D721Med (cell line): Measurements from ENCODE around the gene RNF213.
A peak's percentile ranks its signal among the peaks of the same experiment; 100 is the strongest.
"Not testable (repeated sequence)": the region's sequence is repeated elsewhere in the genome, so short reads cannot be mapped to it uniquely, and the experiment has no call there.

Experiments
- DNase-seq: peaks from one replicate; pipeline ENCODE4 v3.0.0; 2011; ENCODE audit warnings: low spot score; ENCODE audit not compliant: insufficient read length
- FAIRE-seq: peaks from 2 replicates; lab custom pipeline; 2011; peaks lifted over from hg19 to GRCh38; lab: Jason Lieb, UNC
- CTCF ChIP-seq: IDR thresholded peaks from 2 replicates; pipeline ENCODE4 v1.5.1; 2012; ENCODE audit warnings: mild to moderate bottlenecking, control low read depth; ENCODE audit not compliant: insufficient read depth; ENCODE audit errors: missing control alignments

The RNF213 gene

GRCh38 chr17:80296221-80296620, 35.6 kb downstream of the RNF213 start:
- TF ChIP-seq CTCF = no peak
- DNase-seq (no peak), FAIRE-seq (no peak)

- no peak for FAIRE-seq
- TF ChIP-seq CTCF = no peak
- no peak for DNase-seq
Measured at GRCh38 chr17:80297996-80298560, 37.4 kb downstream of the RNF213 start.

GRCh38 chr17:80299350-80300100, 38.9 kb downstream of the RNF213 start:
- not testable (repeated sequence) for FAIRE-seq, DNase-seq

- FAIRE-seq, DNase-seq: not testable (repeated sequence)
Measured at GRCh38 chr17:80300756-80301155, 40.1 kb downstream of the RNF213 start.

- FAIRE-seq = no peak
- DNase-seq = no peak
Measured at GRCh38 chr17:80303824-80304223, 43.2 kb downstream of the RNF213 start.

GRCh38 chr17:80307994-80308691, 47.5 kb downstream of the RNF213 start:
- TF ChIP-seq CTCF = no peak
- peak; percentile 75 for DNase-seq
- FAIRE-seq = no peak

More at GRCh38 chr17:80303824-80304223, 43.2 kb downstream of the RNF213 start:
- no peak for TF ChIP-seq CTCF

GRCh38 chr17:80308692-80309517, 48.3 kb downstream of the RNF213 start:
- TF ChIP-seq CTCF = no peak
- DNase-seq (no peak), FAIRE-seq (peak; percentile 68)
